ENCODE results near the gene KIF16B. TPM values are rescaled to one million over a fixed set of nuclear protein-coding genes. Genes with fewer than 3 reads are reported as not detected.

Gene KIF16B
- total RNA-seq, 2 experiments from 2014 or later, result 3.5 to 4.2 TPM

DNA sequence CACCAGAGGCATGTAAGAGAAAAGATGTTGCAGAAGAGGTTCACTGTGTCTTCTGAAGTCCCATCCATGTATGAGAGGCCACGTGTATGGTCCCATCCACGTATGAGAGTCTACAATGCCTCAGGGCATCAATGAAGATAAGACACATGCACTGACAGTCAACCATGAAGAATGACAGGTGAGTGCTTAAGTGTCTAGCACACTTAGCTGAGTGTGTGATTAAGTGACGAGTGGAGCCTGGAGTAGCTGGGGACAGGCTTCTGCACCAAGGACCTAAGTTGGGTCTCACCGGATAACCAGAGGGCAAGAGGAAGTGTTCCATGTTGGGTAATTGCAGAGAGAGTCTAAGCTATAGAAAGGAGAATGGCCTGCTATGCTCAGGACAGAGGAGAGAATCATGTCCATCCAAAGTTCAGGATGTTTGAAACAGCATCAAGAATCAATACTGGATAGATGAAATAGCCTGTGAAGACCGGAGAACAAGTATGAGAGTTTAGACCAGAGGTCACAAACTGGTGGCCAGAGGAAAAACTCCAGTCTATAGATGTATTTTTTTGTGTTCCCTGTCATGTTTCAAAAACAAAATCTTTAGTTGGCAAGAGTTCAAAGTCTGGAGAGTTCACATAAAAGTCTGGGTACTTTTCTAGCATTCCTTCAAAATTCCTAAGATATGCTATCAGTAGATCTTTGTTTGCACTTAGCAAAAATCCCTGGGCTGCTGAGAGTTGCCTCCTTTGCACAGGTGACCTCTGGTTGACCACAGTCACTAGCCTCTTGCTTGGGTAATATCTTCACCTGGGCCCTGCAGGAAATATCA is 165.8 kb downstream of the KIF16B start:
- Mint-ChIP-seq H3K4me1 (ENCODE audit: low read depth) (no peaks in the 10 kb centered on the region), H3K36me3 (ENCODE audit: low read depth) (peaks cover 12% of the 10 kb centered on the region), H3K27me3 (no peaks in the 10 kb centered on the region), H3K9me3 (no peaks in the 10 kb centered on the region), H3K4me3 (no peak overlapping the region), H3K27ac (no peak overlapping the region)
- ChIA-PET CTCF (no interaction called here), POLR2A (no interaction called here)
- DNase-seq, result no peak
- intact Hi-C loops (cut with micrococcal nuclease), result no loop called here
- no peak for ATAC-seq
- TF ChIP-seq, protein P1, sequence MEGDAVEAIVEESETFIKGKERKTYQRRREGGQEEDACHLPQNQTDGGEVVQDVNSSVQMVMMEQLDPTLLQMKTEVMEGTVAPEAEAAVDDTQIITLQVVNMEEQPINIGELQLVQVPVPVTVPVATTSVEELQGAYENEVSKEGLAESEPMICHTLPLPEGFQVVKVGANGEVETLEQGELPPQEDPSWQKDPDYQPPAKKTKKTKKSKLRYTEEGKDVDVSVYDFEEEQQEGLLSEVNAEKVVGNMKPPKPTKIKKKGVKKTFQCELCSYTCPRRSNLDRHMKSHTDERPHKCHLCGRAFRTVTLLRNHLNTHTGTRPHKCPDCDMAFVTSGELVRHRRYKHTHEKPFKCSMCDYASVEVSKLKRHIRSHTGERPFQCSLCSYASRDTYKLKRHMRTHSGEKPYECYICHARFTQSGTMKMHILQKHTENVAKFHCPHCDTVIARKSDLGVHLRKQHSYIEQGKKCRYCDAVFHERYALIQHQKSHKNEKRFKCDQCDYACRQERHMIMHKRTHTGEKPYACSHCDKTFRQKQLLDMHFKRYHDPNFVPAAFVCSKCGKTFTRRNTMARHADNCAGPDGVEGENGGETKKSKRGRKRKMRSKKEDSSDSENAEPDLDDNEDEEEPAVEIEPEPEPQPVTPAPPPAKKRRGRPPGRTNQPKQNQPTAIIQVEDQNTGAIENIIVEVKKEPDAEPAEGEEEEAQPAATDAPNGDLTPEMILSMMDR (IDR thresholded peaks at IDR 0.05), result no peak

GRCh38 chr20:16405254-16405653 is 168.0 kb downstream of the KIF16B start:
- intact Hi-C loops (cut with micrococcal nuclease), result no loop called here
- no peak for ATAC-seq
- H3K4me3 Mint-ChIP-seq, result no peak overlapping the region
- peaks cover 4% of the 10 kb centered on the region for H3K36me3 Mint-ChIP-seq (ENCODE audit: low read depth)
- TF ChIP-seq, protein P1 (IDR thresholded peaks at IDR 0.05), result no peak
- no peak overlapping the region for H3K27ac Mint-ChIP-seq
- CTCF ChIA-PET, result no interaction called here
- H3K27me3 Mint-ChIP-seq, result no peaks in the 10 kb centered on the region
- H3K9me3 Mint-ChIP-seq, result no peaks in the 10 kb centered on the region
- H3K4me1 Mint-ChIP-seq (ENCODE audit: low read depth), result no peaks in the 10 kb centered on the region
- POLR2A ChIA-PET, result no interaction called here
- no peak for DNase-seq

- Mint-ChIP-seq H3K4me3 (no peak overlapping the region), H3K4me1 (ENCODE audit: low read depth) (no peaks in the 10 kb centered on the region), H3K27ac (no peak overlapping the region), H3K36me3 (ENCODE audit: low read depth) (peaks cover 4% of the 10 kb centered on the region), H3K27me3 (no peaks in the 10 kb centered on the region), H3K9me3 (no peaks in the 10 kb centered on the region)
- intact Hi-C loops (cut with micrococcal nuclease), result no loop called here
- CTCF ChIA-PET, result no interaction called here
- POLR2A ChIA-PET, result no interaction called here
- TF ChIP-seq, protein P1 (IDR thresholded peaks at IDR 0.05), result no peak
- DNase-seq (no peak), ATAC-seq (no peak)
Observed at GRCh38 chr20:16404640-16405039, 168.6 kb downstream of the KIF16B start.

- Mint-ChIP-seq H3K27me3 (no peaks in the 10 kb centered on the region), H3K36me3 (ENCODE audit: low read depth) (peaks cover 4% of the 10 kb centered on the region), H3K27ac (no peak overlapping the region), H3K4me3 (no peak overlapping the region), H3K4me1 (ENCODE audit: low read depth) (no peaks in the 10 kb centered on the region), H3K9me3 (no peaks in the 10 kb centered on the region)
- CTCF ChIA-PET, result no interaction called here
- no peak for ATAC-seq
- DNase-seq, result no peak
- TF ChIP-seq, protein P1 (IDR thresholded peaks at IDR 0.05), result no peak
- POLR2A ChIA-PET, result no interaction called here
- intact Hi-C loops (cut with micrococcal nuclease), result no loop called here
Observed at GRCh38 chr20:16404171-16404570, 169.1 kb downstream of the KIF16B start.

DNA sequence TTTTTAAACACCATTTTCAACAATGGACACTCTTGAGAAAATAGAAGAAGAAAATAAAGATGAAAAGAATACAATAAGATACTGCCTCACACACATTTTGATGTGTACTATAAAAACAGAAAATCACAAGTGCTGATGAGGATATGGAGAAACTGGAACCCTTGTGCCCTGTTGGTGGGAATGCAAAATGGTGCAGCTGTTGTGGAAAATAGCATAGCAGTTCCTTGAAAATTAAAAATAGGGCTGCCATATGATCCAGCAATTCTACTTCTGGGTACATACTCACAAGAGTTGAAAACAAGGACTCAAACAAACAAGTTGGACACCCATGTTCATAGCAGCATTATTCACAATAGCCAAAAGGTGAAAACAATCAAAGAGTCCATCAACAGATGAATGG is 173.0 kb downstream of the KIF16B start:
- ChIA-PET POLR2A (no interaction called here), CTCF (no interaction called here)
- Mint-ChIP-seq H3K27me3 (no peaks in the 10 kb centered on the region), H3K4me1 (ENCODE audit: low read depth) (no peaks in the 10 kb centered on the region), H3K9me3 (no peaks in the 10 kb centered on the region), H3K36me3 (ENCODE audit: low read depth) (peaks cover 4% of the 10 kb centered on the region), H3K27ac (no peak overlapping the region), H3K4me3 (no peak overlapping the region)
- DNase-seq (no peak), ATAC-seq (no peak)
- intact Hi-C loops (cut with micrococcal nuclease), result no loop called here
- TF ChIP-seq, protein P1 (IDR thresholded peaks at IDR 0.05), result no peak
